Brain microvascular endothelial cell (primary cell): ENCODE measurements around the gene CPLANE1.
A peak's percentile ranks its signal among the peaks of the same experiment; 100 is the strongest.
"Not testable (repeated sequence)": the region's sequence is repeated elsewhere in the genome, so short reads cannot be mapped to it uniquely, and the experiment has no call there.

ENCODE experiments used
- DNase-seq: peaks from one replicate; pipeline ENCODE4 v3.0.0-alpha.2; 2020
- H3K27ac ChIP-seq: fragments of 250-450 bp; sonication (Bioruptor Pico); 2 replicates; pipeline ENCODE4 v1.5.1; 2020; ENCODE audit warnings: mild to moderate bottlenecking, moderate library complexity
- H3K27me3 ChIP-seq: fragments of 250-450 bp; sonication (Bioruptor Pico); replicated peaks from 2 replicates; pipeline ENCODE4 v1.5.1; 2020; ENCODE audit warnings: mild to moderate bottlenecking
- H3K36me3 ChIP-seq: fragments of 250-450 bp; sonication (Bioruptor Pico); replicated peaks from 2 replicates; pipeline ENCODE4 v1.5.1; 2020; ENCODE audit warnings: mild to moderate bottlenecking
- H3K4me3 ChIP-seq: 2 replicates; pipeline ENCODE4 v1.5.1; 2011; ENCODE audit warnings: low read depth, mild to moderate bottlenecking, control low read depth, low read length, moderate library complexity
- CTCF ChIP-seq: IDR thresholded peaks from 2 replicates; pipeline ENCODE4 v1.5.1; 2011; ENCODE audit warnings: low read depth, mild to moderate bottlenecking, moderate library complexity, low read length, control low read depth, inconsistent platforms; ENCODE audit errors: missing control alignments
- in situ Hi-C: cut with HindIII; loops from 2 replicates; pipeline ENCODE4 v1.10.0; 2017; ENCODE audit warnings: low sequenced_read_pairs, low pct_ligation_motif_present

Gene CPLANE1

DNA sequence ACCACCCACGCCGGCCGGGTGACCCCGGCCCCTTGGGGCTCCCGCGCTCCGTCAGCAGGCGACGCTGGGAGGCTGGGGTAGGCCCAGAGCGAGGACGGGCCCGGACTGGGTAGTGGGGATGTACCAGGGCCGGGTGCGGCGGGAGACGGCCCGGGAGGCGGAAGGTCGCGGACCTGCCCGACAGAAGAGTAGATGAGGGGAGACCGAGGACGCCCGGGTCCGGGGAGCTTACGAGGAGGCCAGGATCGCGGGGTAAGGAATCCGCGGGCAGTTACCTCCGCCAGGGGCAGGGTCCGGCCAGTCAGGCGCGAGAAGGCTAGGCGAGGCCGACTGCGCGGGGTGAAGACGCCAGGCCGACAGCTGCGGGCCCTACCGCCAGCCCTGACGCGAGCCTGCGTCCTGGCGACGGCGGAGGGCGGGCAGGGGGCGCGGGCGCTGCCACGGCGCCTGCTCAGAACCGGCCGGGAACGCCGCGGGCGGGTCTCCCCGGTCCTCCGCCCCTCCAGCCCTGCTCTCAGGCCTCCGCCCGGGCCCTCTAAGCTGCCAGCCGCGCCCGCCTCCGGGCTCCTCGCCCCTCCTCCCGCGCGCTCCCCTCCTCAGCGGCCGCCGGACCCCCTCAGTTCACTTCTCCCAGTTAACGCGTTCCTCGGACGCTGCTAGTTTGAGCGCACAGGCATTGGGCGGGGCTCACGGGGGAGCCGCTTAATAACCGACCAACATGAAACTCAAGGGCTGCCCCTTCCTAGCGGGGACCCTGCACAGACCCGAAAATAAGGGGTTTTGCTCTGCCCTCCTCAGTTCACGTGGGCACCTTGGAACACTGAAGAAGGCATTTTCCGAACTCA lies at the start of gene CPLANE1:
Gene CPLANE1 (minus strand): TSS at position 407 of the 845 bp plus-strand sequence. CDS start 1,678 bp downstream, outside the sequence.
- in situ Hi-C loops: no loop called here
- Histone ChIP-seq H3K27ac (peak within 1 kb of the TSS; percentile 84), H3K4me3 (peak within 1 kb of the TSS; percentile 88), H3K27me3 (no peaks in the 10 kb centered on the region), H3K36me3 (no peaks in the 10 kb centered on the region)
- peak; percentile 17 for TF ChIP-seq CTCF
- peak; percentile 56 for DNase-seq

DNA sequence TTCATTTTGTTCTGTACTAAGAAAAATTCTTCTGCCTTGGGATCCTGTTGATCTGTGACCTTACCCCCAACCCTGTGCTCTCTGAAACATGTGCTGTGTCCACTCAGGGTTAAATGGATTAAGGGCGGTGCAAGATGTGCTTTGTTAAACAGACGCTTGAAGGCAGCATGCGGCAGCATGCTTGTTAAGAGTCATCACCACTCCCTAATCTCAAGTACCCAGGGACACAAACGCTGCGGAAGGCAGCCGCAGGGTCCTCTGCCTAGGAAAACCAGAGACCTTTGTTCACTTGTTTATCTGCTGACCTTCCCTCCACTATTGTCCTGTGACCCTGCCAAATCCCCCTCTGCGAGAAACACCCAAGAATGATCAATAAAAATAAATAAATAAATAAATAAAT lies 47.1 kb upstream of the CPLANE1 start:
- H3K27ac ChIP-seq, H3K4me3 ChIP-seq, H3K27me3 ChIP-seq, DNase-seq, in situ Hi-C loops: not testable (repeated sequence)
- peaks cover 28% of the 10 kb centered on the region for H3K36me3 ChIP-seq

DNA sequence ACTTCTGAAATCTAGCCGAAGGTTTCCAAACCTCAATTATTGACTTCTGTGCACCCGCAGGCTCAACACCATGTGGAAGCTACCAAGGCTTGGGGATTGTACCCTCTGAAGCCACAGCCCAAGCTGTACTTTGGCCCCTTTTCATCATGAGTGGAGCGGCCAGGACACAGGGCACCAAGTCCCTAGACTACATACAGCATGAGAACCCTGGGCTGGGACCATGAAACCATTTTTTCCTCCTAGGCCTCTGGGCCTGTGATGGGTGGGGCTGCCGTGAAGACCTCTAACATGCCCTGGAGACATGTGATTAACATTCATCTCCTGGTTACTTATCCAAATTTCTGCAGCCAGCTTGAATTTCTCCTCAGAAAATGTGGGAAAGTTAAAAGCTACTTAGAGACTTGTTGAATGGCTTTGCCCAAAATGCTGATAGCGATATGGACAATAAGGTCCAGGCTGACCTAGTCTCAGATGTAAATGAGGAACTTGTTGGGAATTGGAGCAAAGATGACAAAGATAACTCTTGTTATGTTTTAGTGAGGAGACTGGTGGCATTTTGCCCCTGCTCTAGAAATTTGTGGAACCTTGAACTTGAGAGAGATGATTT lies 34.1 kb upstream of the CPLANE1 start:
- in situ Hi-C loops: no loop called here
- H3K27me3 ChIP-seq: no peaks in the 10 kb centered on the region
- no peaks in the 10 kb centered on the region for H3K36me3 ChIP-seq
- TF ChIP-seq CTCF: no peak
- H3K27ac ChIP-seq: no peak overlapping the region
- no peak for DNase-seq
- no peak overlapping the region for H3K4me3 ChIP-seq

DNA sequence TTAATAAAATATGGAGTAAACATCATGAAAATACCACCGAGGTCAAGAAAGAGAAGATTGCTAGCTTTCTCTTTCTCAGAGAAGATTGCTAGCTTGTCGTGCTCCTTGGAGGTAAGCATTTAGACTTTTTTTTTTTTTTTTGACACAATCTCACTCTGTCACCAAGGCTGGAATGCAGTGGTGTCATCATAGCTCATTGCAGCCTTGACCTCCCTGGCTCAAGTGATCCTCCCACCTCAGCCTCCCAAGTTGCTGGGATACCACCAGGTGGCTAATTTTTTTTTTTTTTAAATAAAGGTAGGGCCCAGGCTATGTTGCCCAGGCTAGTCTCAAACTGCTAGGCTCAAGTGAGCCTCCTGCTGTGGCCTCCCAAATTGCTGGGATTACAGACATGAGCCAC lies 26.3 kb upstream of the CPLANE1 start:
- H3K4me3 ChIP-seq: no peak overlapping the region
- no peaks in the 10 kb centered on the region for H3K27me3 ChIP-seq
- H3K27ac ChIP-seq: no peak overlapping the region
- no peaks in the 10 kb centered on the region for H3K36me3 ChIP-seq
- in situ Hi-C loops: no loop called here
- DNase-seq: no peak
- TF ChIP-seq CTCF: no peak

DNA sequence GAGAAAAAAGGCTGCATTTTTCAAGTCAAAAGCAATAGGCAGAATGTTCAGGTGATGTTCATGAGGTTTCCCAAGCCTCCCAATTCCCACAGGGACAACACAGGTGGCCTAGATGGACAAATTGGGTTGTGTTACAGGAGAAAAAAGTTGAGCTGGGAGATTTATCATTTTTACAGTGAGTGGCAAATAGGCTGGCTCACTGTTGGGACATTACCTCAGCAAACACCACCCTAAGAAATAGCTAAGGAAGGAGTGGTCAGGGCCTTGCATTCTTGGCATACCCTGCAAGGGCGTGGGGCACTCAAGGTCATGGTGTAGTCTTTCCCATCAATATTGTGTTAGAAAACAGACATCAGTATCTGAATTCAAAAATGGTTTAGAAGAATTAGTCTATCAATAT lies 23.3 kb upstream of the CPLANE1 start:
- Histone ChIP-seq H3K36me3 (no peaks in the 10 kb centered on the region), H3K4me3 (no peak overlapping the region), H3K27me3 (no peaks in the 10 kb centered on the region), H3K27ac (no peak overlapping the region)
- no peak for TF ChIP-seq CTCF
- DNase-seq: no peak
- in situ Hi-C loops: no loop called here

GRCh38 chr5:37268100-37268499 lies 18.9 kb upstream of the CPLANE1 start:
- H3K27ac ChIP-seq, H3K27me3 ChIP-seq, H3K36me3 ChIP-seq, H3K4me3 ChIP-seq, in situ Hi-C loops, DNase-seq: not testable (repeated sequence)
